HCT116 (cell line): ENCODE data around the gene SART3. TPM values are rescaled to one million over a fixed set of nuclear protein-coding genes. Genes with fewer than 3 reads are reported as not detected.

Experiments
- ATAC-seq: fragments of 200-7000 bp; cut with Tn5 transposase; 2 replicates; pipeline ENCODE4 v1.9.1; 2020; ENCODE audit warnings: mild to moderate bottlenecking, moderate library complexity
- BruUV-seq: library from RNA; stranded (reverse); fragments of 400-500 nt; replicated peaks from 2 replicates; lab custom pipeline; 2021; lab: Mats Ljungman, UMichigan
- CTCF ChIA-PET: fragments of 300-600 bp; sonication (Branson Sonifier 250); formaldehyde crosslinking; loops from one replicate; lab custom pipeline; 2021; ENCODE audit warnings: antibody characterized with exemption; lab: Charles Lee
- POLR2A ChIA-PET: fragments of 300-600, 350-600 bp; sonication (Branson Sonifier 250); formaldehyde crosslinking; loops from one replicate; lab custom pipeline; 2021; ENCODE audit warnings: antibody characterized with exemption; lab: Charles Lee
- RAD21 ChIA-PET, 2 experiments: fragments of 300-600 bp; sonication (Branson Sonifier 250); formaldehyde crosslinking; loops; one replicate each; lab custom pipeline; 2023; ENCODE audit warnings: low total read pairs in 2 of 2; ENCODE audit not compliant: uncharacterized antibody in 2 of 2, unreplicated experiment in 2 of 2, low non-redundant PET in 1 of 2; lab: Charles Lee
- DNase-seq: peaks from one replicate; pipeline ENCODE4 v3.0.0-alpha.2; 2010; ENCODE audit warnings: low read depth, low spot score
- H2AFZ ChIP-seq: fragments of 200-600 bp; shearing (Covaris generic), sonication (generic); 2 replicates; pipeline ENCODE4 v1.6.1; 2017; ENCODE audit warnings: low read depth, mixed run types, mixed read lengths, antibody characterized with exemption, low read length; ENCODE audit not compliant: poor library complexity, severe bottlenecking
- H3K27ac ChIP-seq: 2 replicates; pipeline ENCODE4 v1.5.1; 2012; ENCODE audit warnings: low read depth, low read length
- H3K27me3 ChIP-seq: fragments of 200-600 bp; sonication (generic); 2 replicates; pipeline ENCODE4 v1.6.1; 2016; ENCODE audit warnings: mixed run types, low read length, mixed read lengths; ENCODE audit not compliant: insufficient read depth
- H3K36me3 ChIP-seq, 2 experiments: fragments of 200-500 bp in 1 of 2; fragments of 200-600 bp in 1 of 2; sonication (Bioruptor generic) in 1 of 2; sonication (generic) in 1 of 2; 2 replicates each; pipeline versions ENCODE4 v1.5.1 to v1.6.1; 2014 to 2016; ENCODE audit warnings: low read length in 2 of 2, inconsistent platforms in 1 of 2, mixed read lengths in 1 of 2, mixed run types in 1 of 2; ENCODE audit not compliant: insufficient read depth in 2 of 2, control insufficient read depth in 1 of 2
- H3K4me1 ChIP-seq, 2 experiments: fragments of 200-600 bp in 1 of 2; sonication (generic) in 1 of 2; 2 replicates each; pipeline versions ENCODE4 v1.5.1 to v1.6.1; 2012 to 2017; ENCODE audit warnings: low read length in 2 of 2, inconsistent platforms in 1 of 2, mild to moderate bottlenecking in 1 of 2, mixed read lengths in 1 of 2, mixed run types in 1 of 2, moderate library complexity in 1 of 2; ENCODE audit not compliant: insufficient read depth in 2 of 2, control insufficient read depth in 1 of 2
- H3K4me2 ChIP-seq: fragments of 200-600 bp; sonication (generic); 2 replicates; pipeline ENCODE4 v1.6.1; 2017; ENCODE audit warnings: mixed run types, low read length, mixed read lengths
- H3K4me3 ChIP-seq, 2 experiments: fragments of 200-600 bp in 1 of 2; sonication (generic) in 1 of 2; replicated peaks in 1 of 2; 2 replicates each; pipeline ENCODE4 v1.5.1; 2011 to 2016; ENCODE audit warnings: low read length in 2 of 2, control low read depth in 1 of 2, low read depth in 1 of 2, mild to moderate bottlenecking in 1 of 2, mixed read lengths in 1 of 2, mixed run types in 1 of 2
- H3K79me2 ChIP-seq: fragments of 200-600 bp; sonication (generic); 2 replicates; pipeline ENCODE4 v1.6.1; 2017; ENCODE audit warnings: mild to moderate bottlenecking, mixed run types, low read length, moderate library complexity, mixed read lengths; ENCODE audit not compliant: insufficient read depth
- H3K9ac ChIP-seq: fragments of 200-600 bp; sonication (generic); 2 replicates; pipeline ENCODE4 v1.6.1; 2016; ENCODE audit warnings: low read length, mixed read lengths
- H3K9me2 ChIP-seq: fragments of 200-600 bp; sonication (generic), shearing (Covaris generic); 2 replicates; pipeline ENCODE4 v1.6.1; 2017; ENCODE audit warnings: mixed run types, mild to moderate bottlenecking, moderate library complexity; ENCODE audit not compliant: insufficient read depth
- H3K9me3 ChIP-seq, 2 experiments: fragments of 200-500 bp in 1 of 2; fragments of 200-600 bp in 1 of 2; sonication (Bioruptor generic) in 1 of 2; sonication (generic) in 1 of 2; 2 replicates each; pipeline ENCODE4 v1.6.1; 2014 to 2017; ENCODE audit warnings: low read length in 2 of 2, mixed read lengths in 2 of 2, inconsistent platforms in 1 of 2, low read depth in 1 of 2, mild to moderate bottlenecking in 1 of 2, mixed run types in 1 of 2, moderate library complexity in 1 of 2; ENCODE audit not compliant: control insufficient read depth in 1 of 2, insufficient read depth in 1 of 2
- H4K20me1 ChIP-seq: fragments of 200-600 bp; sonication (generic), shearing (Covaris generic); 2 replicates; pipeline ENCODE4 v1.6.1; 2017; ENCODE audit warnings: mixed run types, mild to moderate bottlenecking, moderate library complexity; ENCODE audit not compliant: insufficient read depth
- CBX3 ChIP-seq: IDR thresholded peaks from 2 replicates; pipeline ENCODE4 v1.6.1; 2012; ENCODE audit warnings: low read depth
- CEBPB ChIP-seq: IDR thresholded peaks from 2 replicates; pipeline ENCODE4 v1.6.1; 2012; ENCODE audit warnings: low read depth
- POLR2A ChIP-seq: IDR thresholded peaks from 2 replicates; pipeline ENCODE4 v1.7.0; 2011; ENCODE audit warnings: borderline replicate concordance; ENCODE audit not compliant: insufficient read depth, insufficient read length; ENCODE audit errors: extremely low read depth
- POLR2AphosphoS5 ChIP-seq: IDR thresholded peaks from 2 replicates; pipeline ENCODE4 v1.6.1; 2011; ENCODE audit warnings: mild to moderate bottlenecking, low read depth, low read length, moderate library complexity
- intact Hi-C: fragments of 100-400 bp; cut with micrococcal nuclease; formaldehyde crosslinking; loops from 2 replicates; pipeline ENCODE4 v1.10.0; 2022
- total RNA-seq: library from RNA; stranded (reverse); gene quantifications from one replicate; pipeline ENCODE4 v1.2.1, GENCODE V29; 2021; ENCODE audit not compliant: unreplicated experiment

Gene SART3
- total RNA-seq, 1 experiment from 2014 or later = 76.1 TPM

- H3K9me2 ChIP-seq = no peaks in the 10 kb centered on the region
- no peaks in the 10 kb centered on the region for H3K27me3 ChIP-seq
- H3K36me3 ChIP-seq = peaks cover 13 to 28% of the 10 kb centered on the region in 2 experiments; a peak in 3 of 4 replicates
- ChIA-PET CTCF (interaction anchor here (0.8 to 1.0 kb wide), 4 partner anchors 55 to 824 kb away, joined by 3 to 13 read pairs (median 3); no protein-coding TSS in a partner anchor), RAD21 (no interaction called here), POLR2A (interaction anchor here (0.8 to 0.9 kb wide), 2 partner anchors 11 to 56 kb away, joined by 3 to 13 read pairs; no protein-coding TSS in a partner anchor)
- ATAC-seq (peak; percentile 8), DNase-seq (peak; percentile 18)
- H3K9me3 ChIP-seq = no peaks in the 10 kb centered on the region
- intact Hi-C loops = loop anchor here (2.0 to 10.0 kb wide), 5 partner anchors 171 to 825 kb away; partner anchors contain the start of genes ALKBH2 and SSH1
- peaks cover 64% of the 10 kb centered on the region for H3K79me2 ChIP-seq
- TF ChIP-seq POLR2A (peak; percentile 40), CBX3 (no peak)
- peak overlapping the region; percentile 75 to 85 for H3K4me3 ChIP-seq
- H3K27ac ChIP-seq = peak overlapping the region; percentile 76
- no TSS peak for BruUV-seq
- peak overlapping the region; percentile 97 for H3K9ac ChIP-seq
- no peak overlapping the region for H2AFZ ChIP-seq
- peaks cover 30 to 49% of the 10 kb centered on the region in 2 experiments for H3K4me1 ChIP-seq
- H4K20me1 ChIP-seq = no peaks in the 10 kb centered on the region
- peak overlapping the region; percentile 93 for H3K4me2 ChIP-seq
Observed at GRCh38 chr12:108561852-108562347, 927 bp upstream of the SART3 start.

GRCh38 chr12:108560321-108560721, 652 bp downstream of the SART3 start:
- intact Hi-C loops = loop anchor here (5.0 to 10.0 kb wide), 2 partner anchors 274 to 827 kb away; no protein-coding TSS in a partner anchor
- TF ChIP-seq CEBPB (no peak), POLR2AphosphoS5 (no peak)
- no peaks in the 10 kb centered on the region for H3K9me3 ChIP-seq
- peak overlapping the region; percentile 76 for H3K27ac ChIP-seq
- RAD21 ChIA-PET = no interaction called here
- TSS peak; percentile 51 for BruUV-seq
- ATAC-seq = no peak
- DNase-seq = no peak
- H2AFZ ChIP-seq = no peak overlapping the region
- H3K27me3 ChIP-seq = no peaks in the 10 kb centered on the region
- H3K4me3 ChIP-seq = peak overlapping the region; percentile 75 to 85
- H3K79me2 ChIP-seq = peaks cover 80% of the 10 kb centered on the region
- H3K9me2 ChIP-seq = no peaks in the 10 kb centered on the region
- POLR2A ChIA-PET = no interaction called here
- H3K36me3 ChIP-seq = peaks cover 8 to 27% of the 10 kb centered on the region in 2 experiments; a peak in 3 of 4 replicates
- peaks cover 20 to 37% of the 10 kb centered on the region in 2 experiments for H3K4me1 ChIP-seq
- CTCF ChIA-PET = no interaction called here
- peak overlapping the region; percentile 93 for H3K4me2 ChIP-seq
- peak overlapping the region; percentile 97 for H3K9ac ChIP-seq
- no peaks in the 10 kb centered on the region; the same call in 1 of the 2 replicates for H4K20me1 ChIP-seq
